GM18519 (cell line): Measurements from ENCODE around the gene DUSP5.
"Not testable (repeated sequence)": the region's sequence is repeated elsewhere in the genome, so short reads cannot be mapped to it uniquely, and the experiment has no call there.

Experiments
- ATAC-seq: cut with Tn5 transposase; IDR thresholded peaks from one replicate; pipeline ENCODE4 v1.9.1; 2021; ENCODE audit warnings: mild to moderate bottlenecking, moderate library complexity; ENCODE audit not compliant: unreplicated experiment, low FRiP score

Gene DUSP5, protein sequence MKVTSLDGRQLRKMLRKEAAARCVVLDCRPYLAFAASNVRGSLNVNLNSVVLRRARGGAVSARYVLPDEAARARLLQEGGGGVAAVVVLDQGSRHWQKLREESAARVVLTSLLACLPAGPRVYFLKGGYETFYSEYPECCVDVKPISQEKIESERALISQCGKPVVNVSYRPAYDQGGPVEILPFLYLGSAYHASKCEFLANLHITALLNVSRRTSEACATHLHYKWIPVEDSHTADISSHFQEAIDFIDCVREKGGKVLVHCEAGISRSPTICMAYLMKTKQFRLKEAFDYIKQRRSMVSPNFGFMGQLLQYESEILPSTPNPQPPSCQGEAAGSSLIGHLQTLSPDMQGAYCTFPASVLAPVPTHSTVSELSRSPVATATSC

DNA sequence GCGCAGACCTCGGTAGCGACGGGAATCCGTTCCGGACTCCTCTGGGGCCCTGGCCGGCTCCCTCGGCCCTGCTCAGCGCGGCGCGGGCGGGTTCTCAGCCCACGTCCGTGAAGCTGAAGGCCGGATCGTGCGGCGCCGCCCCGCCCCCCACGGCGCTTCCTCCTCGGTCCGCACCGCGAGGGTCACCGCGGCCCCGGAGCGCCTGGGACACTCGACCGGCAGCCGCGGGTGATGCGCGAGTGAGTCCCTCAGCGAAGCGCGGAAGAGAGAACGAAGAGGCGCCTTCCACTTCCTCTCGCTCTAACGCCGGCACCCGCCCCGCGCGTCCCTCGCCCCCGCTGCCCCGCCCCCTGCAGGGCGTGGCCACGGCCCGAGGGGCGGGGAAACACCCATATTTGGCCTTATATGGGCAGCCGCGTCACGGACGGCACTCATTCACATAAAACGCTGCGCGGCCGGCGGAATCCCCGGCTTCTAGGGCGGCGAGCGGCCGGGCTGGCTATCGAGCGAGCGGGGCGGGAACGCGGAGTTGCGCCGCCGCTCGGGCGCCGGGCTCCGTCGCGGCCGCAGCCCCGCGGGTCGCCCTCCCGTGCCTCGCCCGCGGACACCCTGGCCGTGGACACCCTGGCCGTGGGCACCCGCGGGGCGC, at the start of gene DUSP5:
TSS of gene DUSP5 (plus strand) at position 470 of the 649 bp plus-strand sequence. CDS start 215 bp downstream, outside the sequence.
- ATAC-seq = peak; percentile 78

DNA sequence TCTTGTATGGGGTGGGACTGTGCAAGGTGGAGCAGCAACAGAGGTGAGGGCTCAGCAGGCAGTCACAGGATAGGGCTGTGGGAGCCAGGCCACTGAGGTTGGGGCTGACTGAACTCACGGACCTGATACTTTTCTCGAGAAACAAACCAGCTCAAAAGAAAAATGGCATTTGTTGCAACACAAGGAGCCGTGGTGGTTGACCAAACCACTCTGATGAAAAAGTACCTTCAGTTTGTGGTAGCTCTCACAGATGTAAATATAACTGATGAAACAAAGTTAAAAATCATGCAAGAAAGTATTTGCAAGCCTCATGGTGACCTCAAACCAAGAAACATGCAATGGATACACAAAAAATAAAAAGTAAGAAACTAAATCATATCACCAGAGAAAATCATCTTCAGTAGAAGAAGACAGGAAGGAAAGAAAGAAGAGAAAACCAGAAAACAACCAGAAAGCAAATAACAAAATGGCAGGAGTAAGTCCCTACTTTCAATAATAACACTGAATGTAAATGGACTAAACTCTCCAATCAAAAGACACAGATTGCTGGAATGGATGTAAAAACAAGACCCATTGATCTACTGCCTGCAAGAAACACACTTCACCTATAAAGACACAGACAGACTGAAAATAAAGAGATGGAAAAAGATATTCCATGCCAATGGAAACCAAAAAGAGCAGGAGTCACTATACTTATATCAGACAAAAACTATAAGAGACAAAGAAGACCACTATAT, 48.9 kb upstream of the DUSP5 start:
- ATAC-seq = no peak

DNA sequence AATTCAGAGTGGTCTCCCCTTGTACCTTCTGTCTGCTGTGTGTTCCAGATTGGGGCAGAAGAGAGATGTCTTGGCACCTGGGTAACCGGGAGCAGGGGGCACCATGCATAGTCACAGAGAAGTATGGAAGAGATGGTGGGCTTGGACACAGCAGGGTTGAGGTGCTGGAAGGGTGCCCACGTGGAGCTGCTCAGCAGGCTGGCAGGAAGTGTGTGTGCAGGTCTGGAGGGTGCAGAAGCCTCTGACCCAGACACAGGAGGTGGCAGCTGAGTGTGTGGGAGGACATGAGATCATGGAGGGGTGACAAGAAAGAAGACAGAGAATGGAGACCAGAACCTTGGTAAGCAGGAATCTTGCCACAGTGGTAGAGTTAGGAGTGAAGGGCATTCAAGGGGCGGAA, 42.3 kb upstream of the DUSP5 start:
- no peak for ATAC-seq

DNA sequence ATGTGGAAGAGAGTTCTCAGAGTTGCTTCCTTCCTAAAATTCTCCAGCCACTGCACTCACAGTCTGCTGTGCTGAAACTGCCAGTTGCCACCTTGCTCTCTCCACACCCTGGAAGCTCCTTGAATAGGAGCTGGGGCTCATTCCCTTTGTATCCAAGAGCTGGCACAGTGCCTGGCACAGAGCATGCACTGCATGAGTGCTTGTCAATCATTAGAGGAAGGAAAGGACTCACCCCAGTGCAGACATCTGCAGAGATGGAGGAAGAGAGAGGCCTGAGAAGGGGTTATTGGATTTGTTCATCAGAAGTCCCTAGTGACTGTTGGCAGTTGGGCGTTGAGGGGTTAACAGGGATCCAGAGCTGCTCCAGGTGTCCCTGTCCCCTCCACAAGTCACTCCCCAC, 41.7 kb upstream of the DUSP5 start:
- no peak for ATAC-seq

DNA sequence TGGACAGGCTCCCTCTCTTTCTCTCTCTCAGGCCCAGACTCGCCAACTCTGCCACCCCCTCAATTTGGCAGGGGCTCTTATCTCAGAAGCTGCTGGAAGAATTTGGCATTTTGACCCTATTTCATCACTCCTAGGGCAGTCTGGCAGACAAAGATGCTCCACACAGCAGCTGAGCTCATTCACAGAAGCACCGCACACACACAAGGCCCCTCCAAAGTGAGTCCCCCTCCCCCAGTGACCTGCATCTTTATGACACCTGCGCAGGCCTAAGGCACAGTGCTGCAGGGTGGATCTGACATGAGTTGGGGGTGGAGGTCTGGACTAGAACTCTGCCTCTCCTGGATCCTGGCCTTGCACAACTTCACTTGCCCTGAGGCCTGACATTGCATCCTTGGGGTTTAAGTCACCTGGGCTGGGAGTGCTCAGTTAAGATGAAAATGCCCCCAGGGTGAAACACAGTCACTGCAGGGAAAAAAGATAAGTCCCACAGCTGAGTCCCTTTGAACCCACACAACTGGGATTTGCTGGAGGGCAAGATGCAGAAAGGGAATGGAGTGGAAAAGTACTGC, 41.1 kb upstream of the DUSP5 start:
- no peak for ATAC-seq

DNA sequence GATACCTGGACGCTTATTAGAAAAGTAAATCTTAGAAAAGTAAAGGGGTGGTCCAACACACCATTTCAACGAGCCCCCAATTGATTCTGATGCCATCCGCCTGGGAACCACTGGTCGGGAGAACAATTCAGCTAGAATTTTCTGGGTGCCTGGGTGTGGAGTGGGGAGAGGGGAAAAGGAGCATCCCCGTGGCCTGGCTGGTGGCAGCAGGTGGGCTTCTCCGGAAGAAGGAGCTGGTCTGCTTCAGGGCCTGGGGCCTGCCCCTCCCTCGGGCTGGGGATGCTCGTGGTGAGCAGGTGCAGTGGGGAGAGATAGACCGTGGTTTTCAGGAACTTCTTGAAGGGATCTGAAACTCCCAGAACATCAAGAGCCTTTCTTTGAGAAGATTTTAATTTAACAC, 39.9 kb upstream of the DUSP5 start:
- ATAC-seq = no peak

DNA sequence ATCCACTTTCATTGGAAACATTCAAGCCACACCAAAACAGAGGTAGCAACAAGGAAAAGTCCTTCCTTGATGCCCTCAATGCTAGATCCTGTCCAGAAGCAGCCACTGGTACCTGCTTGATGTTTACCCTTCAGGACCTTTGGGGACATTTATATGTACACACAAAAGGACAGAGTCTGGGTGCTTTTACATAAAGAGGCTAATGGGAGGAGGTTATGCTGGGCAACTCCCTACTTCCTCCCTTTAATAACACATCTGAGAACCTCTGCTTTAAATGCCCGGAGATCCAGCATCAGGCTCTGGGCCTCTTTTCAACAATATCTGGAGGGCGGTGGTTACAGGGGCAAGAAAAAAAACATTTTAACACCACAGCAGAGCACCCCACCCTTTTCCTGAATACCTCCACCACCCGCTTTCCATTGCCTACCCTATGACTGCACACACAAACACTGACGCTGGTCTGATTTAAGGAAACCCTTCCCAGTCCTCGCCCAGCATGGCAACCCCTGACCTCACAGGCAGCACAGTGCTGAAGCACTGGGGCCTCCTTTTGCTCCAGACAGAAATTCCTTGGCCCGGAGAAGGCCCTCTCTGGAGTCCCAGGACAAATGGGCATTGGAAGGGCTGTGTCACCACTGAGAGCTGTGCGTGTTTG, 39.3 kb upstream of the DUSP5 start:
- no peak for ATAC-seq

DNA sequence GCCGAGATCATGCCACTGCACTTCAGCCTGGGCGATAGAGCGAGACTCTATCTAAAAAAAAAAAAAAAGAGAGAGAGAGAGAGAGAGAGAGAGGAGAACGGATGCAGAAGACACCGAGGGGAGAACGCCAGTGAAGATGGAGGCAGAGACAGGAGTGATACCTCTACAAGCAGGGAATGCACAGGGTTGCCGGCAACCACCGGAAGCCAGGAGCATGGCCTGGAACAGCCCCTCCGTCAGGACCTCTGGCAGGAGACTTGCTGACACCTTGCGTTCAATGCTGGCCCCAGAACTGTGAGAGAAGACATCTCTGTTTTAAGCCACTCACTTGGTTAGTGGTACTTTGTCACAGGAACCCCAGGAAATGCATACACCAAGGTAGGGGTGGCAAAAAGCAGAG, 38.1 kb upstream of the DUSP5 start:
- no peak for ATAC-seq

DNA sequence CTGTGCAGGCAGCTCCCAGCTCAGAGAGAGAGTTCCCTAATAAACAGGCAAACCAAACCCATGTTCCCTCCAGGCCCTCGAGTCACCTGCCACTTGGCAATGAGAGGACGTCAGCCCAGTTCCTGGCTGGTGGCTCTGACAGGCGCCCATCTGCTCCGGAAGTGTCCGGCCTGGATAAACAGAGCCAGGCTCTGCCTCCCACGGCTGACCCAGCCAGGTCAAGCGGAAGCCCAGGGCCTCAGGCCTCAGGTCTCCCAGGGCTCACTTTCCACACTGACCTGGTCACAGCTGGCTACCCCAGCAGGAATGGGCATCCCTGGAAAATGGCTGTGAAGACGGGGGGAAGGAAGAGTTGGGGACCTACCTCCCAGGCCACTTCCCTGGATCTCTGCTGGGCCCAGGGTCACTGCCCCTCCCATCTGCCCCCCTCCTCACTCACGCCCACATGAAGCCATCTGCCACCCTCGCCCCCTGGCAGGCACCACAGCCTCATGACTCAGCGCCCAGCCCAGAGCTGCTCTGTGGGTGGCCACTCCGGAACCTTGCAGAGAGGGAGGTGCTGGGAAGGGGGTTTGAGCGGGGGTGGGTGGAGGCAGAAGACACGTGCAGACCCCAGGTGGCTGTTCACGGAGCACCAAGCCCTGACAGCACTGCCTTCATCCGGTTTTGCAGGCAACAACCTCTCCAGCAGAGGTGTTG, 37.4 kb upstream of the DUSP5 start:
- ATAC-seq = no peak

DNA sequence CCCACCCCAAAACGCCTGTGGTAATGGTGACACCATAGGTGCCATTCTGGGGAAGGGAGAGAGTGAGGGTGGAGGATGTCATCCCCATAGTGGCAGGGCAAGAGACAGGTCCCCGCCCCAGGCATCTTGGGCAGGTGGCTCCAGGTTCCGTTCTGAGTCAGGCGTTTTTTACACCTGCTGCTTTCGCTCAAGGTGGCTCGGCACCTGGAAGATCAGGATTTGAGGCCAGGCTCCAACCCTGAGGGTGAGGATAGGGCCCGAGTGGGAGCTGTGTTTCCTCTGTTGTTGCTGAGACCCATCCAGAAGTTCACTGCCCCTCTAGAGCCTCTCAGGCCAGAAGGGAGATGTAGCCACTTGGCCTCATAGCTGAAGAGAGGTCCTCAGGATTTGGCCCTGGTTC, 36.6 kb upstream of the DUSP5 start:
- ATAC-seq = no peak

DNA sequence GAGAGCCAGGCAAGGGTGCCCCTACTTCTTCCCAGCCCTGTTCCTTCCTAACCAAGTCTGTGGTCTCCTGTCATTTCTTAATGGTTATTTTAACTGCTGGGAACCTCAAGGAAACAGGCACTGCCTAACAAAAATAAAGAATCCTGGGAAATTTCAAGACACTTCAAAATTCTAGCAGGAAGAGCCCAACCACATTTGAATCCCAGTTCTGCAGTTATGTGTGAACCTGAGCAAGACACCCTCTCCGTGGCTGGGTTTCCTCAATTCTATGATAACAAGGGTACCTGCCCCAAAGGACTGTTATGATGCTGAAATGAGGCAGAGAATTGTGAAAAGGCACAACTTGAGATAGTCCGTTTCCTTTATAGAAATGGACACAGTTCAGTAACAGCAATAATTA, 36.2 kb upstream of the DUSP5 start:
- ATAC-seq = no peak

DNA sequence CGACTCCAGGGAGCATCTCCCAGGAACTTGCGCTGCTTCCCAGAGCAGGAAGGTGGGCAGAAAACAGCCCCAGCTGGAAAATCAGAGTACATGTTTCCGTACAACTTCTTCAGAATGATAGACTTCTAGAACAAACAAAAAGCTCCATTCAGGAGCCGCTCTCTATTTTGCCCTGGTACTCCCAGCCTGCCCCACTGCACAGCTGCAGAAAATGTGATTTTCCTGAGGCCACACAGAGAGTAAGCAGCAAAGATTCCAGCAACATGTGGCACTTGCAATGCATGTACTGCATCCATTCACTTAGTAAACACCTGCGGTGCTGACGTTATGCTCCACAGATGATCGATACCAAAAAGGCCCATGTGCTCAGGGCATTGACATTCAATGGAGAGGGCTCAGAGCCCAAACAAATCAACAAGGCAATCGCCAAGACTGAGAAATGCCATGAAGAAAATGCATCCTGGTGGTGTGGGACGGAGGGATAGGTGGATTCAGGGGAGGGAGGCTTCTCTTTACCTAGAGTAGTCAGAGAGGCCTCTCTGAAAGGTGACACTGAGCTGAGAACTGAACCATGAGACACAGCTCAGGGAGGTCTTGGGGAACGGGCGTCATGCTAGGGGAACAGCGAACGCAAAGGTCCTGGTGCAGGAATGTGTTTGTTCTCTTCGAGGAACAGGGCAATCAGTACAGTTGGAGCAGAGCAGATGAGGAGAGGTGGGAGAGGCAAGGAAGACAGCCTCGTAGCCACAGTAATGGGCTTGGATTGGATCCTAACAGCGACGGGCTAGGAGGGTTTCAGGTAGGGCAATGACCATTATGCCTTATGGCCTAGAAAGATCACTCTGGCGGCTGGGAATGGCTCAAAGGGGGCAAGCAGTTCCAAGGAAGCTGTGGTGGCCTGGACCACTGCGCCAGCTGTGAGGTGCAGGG, 35.3 kb upstream of the DUSP5 start:
- ATAC-seq = no peak

DNA sequence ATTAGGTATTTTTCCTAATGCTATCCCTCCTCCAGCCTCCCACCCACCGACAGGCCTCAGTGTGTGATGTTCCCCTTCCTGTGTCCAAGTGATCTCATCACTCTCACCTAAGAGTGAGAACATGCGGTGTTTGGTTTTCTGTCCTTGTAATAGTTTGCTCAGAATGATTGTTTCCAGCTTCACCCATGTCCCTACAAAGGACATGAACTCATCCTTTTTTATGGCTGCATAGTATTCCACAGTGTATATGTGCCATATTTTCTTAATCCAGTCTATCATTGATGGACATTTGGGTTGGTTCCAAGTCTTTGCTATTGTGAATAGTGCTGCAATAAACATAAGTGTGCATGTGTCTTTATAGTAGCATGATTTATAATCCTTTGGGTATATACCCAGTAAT, 29.4 kb upstream of the DUSP5 start:
- ATAC-seq = not testable (repeated sequence)

DNA sequence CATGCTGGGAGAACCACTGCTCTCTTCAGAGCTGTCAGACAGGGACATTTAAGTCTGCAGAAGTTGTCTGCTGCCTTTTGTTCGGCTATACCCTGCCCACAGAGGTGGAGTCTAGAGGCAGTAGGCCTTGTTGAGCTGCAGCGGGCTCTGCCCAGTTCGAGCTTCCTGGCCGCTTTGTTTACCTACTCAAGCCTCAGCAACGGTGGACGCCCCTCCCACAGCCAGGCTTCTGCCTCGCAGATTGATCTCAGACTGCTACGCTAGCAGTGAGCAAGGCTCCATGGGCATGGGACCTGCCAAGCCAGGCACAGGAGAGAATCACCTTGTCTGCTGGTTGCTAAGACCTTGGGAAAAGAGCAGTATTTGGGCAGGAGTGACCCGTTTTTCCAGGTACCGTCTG, 27.2 kb upstream of the DUSP5 start:
- ATAC-seq = not testable (repeated sequence)

DNA sequence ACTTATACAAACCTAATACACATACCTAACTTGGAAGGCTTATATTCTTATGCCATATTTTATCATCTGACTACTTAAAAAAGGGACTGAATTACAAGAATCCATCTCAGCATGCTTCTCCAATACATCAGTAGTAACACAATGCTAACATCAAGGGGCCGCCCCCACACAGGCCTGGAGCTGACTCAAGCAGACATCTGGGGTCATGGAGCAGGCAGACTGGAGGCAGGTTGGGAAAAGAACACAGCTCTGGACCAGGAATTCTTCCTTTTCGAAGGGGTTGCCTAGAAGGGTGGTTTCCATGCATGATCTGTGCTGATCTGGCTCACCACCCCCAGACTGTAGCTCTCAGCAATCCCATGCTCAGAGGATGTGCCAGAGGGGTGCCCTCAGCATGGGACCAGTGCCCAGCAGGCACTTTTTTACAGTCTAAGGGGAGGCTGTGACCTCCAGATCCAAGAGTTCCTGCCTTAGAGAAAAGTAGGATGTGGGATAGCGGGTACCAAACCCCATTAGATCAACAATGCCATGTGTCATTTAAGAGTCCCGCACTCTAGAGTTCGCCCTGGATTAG, 26.1 kb upstream of the DUSP5 start:
- no peak for ATAC-seq

DNA sequence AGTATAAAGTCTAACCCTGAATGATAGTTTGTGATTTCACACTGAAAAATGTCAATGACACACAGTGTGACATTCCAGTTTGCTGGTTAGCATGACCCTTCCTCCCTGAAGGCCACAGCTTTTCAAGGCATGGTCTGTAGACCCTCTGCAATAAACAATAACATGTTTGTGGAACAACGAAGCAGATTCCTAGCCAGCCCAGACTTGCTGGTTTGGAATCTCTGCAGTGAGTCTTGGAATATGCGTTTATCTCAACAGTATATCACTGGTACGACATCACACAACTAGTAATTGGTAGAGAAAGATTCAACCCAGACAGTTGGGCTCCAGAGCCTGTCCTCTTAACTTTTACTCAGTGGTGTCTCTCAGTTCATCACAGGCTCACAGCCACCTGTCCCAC, 23.7 kb upstream of the DUSP5 start:
- ATAC-seq = no peak

DNA sequence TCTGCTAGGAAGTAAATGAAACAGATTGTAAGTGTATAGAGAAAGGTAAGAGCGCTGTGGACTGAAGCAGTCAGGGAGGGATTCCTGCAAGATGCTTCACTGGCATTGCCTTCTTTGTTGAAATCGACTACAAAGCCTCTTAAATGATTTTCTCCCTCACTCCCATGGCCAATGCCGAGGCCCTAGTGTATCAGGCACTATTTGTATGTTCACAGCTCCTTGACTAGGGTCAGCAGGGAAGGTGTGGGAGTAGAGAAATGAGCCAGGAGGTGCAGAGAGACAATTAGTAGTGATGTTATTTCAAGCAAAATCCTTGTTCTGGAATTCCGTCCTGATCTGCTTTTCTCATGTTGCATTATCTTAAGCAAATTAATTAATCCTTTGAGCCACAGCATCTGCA, 22.9 kb upstream of the DUSP5 start:
- ATAC-seq = no peak

DNA sequence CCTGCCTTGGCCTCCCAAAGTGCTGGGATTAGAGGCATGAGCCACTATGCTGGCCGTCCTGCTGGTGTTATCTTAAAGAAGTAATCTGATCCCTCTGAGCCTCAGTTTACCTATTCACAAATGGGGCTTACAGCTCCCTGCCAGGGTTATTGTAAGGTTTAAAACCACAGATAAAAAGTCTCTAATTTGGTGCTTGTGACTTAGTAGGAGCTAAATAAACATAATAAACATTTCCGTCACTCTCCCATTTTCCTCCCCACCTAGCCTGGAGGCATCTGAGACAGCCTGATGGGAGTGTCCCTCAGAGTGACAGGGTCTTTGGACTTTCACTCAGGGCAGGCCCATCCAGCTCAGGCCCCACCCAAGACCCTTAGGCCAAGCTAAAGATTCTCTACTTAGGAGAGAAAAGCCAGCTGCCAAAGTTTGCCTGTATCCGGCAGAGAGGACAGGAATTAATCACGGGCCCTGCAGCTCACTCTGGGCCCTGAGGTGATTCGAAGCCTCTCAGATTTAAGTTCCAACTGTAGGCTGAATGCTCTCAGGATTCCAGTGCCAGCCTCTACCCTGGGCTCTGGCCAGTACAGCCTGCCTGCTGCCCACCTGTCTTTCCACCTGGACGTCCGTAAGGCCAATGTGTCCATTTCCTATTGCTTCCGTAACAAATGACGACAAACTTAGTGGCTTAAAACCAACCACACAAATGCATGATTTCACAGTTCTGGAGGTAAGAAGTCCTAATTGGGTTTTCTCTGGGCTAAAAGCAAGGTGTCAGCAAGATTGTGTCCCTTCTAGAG, 21.8 kb upstream of the DUSP5 start:
- no peak for ATAC-seq
